Subcutaneous adipose tissue (tissue), 4 donors: ENCODE results near the gene RUNX3. TPM values are rescaled to one million over a fixed set of nuclear protein-coding genes. Genes with fewer than 3 reads are reported as not detected.

Experiments
- total RNA-seq, 4 donors: library from RNA; depleted of rRNA; stranded (reverse); fragments of >200 nt; gene quantifications; one replicate each; pipeline ENCODE4 v1.1.0, GENCODE V29; 2016
- TF ChIP-seq, protein P1 (sequence below): fragments of 450-650 bp; IDR thresholded peaks from one replicate; pipeline ENCODE4 v1.5.1; 2016; ENCODE audit warnings: low read depth, mild to moderate bottlenecking, control low read depth, antibody characterized with exemption, moderate library complexity

Gene RUNX3
- total RNA-seq, 4 donors from 2014 or later, result 0.19 to 5.4 (median 3.0) TPM

DNA sequence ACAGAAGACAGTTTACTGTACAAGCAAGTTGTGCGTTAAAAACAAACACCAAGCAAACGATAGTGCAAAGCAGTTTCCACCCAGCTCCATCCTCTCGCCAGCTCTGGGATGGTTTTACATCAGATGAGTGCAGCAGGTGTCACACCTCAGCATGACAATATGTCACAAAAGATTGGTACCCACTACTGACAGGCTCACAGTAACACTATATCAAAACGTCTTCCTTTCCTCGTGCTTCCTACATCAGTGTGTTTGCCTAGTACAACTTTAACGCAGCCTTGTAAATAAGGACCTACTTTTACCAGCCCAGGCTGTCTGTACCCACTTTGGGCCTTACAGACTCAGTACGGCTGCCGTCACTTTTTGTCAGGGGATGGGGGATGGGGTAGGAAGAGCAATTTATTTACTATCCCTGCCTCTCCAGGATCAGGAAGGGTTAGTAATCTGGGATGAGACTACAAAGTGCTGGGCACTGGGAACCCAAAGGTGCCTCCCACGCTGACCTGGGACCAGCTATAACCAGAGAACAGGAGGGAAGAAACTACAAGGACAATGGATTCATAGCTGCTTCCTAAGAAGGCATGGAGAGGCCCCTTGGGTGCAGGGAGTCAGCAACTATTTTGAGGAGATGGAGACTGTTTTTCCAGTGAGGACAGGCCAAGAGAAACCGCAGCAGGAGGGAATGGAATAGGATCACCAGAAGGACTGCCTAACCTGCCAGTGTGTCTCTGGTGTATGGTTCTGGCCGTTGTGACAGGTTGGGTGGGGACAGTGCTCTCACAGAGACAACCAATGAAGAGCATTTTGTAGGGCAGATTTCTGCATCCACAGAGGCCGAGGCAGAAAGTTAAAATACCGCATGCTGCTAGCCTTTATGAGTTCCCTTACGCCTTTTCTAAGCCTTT lies 30.2 kb downstream of the RUNX3 start:
- TF ChIP-seq, protein P1, sequence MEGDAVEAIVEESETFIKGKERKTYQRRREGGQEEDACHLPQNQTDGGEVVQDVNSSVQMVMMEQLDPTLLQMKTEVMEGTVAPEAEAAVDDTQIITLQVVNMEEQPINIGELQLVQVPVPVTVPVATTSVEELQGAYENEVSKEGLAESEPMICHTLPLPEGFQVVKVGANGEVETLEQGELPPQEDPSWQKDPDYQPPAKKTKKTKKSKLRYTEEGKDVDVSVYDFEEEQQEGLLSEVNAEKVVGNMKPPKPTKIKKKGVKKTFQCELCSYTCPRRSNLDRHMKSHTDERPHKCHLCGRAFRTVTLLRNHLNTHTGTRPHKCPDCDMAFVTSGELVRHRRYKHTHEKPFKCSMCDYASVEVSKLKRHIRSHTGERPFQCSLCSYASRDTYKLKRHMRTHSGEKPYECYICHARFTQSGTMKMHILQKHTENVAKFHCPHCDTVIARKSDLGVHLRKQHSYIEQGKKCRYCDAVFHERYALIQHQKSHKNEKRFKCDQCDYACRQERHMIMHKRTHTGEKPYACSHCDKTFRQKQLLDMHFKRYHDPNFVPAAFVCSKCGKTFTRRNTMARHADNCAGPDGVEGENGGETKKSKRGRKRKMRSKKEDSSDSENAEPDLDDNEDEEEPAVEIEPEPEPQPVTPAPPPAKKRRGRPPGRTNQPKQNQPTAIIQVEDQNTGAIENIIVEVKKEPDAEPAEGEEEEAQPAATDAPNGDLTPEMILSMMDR, result no peak

- TF ChIP-seq, protein P1, result no peak
These were observed 31.1 kb downstream of the RUNX3 start for GRCh38 chr1:24898909-24899439.

DNA sequence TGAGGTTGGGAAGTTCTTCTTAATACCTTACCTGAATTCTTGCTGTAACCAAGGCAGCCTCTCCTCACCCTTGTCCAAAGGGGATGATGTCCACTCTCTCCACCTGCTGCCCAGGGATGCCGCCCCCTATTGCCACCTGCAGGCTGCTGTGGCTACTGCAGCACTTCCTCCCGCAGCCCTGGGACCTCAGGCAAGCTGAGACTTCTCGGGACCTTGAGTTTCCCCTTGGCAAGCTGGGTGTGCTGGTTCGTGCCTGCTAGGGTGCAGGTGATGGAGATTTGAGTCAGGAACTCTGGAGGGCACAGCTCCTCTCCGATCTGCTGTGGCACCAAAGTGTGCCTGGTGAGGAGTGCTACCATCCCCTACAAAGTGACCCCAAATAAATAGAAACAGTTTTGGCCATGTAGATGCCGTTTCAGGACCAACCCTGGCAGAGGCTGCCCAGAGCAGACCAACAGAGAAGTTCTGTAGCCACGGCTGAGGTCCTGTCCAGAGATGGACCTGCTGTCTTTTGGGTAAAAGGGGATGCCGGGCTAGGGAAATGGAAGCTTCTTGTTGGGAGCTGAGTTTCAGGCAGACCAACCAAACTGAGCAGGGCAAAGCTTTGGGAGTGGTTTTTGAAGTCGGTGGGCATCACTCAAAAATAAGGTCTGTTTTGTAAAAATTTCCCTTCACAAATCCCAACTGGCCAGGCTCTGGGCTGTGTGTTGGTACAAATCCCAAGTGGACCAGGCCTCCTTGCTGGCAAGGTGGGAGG lies 31.7 kb downstream of the RUNX3 start:
- TF ChIP-seq, protein P1, result no peak

GRCh38 chr1:24897263-24898151 lies 32.6 kb downstream of the RUNX3 start:
- TF ChIP-seq, protein P1, result no peak

- TF ChIP-seq, protein P1, result no peak
These were observed 33.3 kb downstream of the RUNX3 start for GRCh38 chr1:24896596-24897262.

DNA sequence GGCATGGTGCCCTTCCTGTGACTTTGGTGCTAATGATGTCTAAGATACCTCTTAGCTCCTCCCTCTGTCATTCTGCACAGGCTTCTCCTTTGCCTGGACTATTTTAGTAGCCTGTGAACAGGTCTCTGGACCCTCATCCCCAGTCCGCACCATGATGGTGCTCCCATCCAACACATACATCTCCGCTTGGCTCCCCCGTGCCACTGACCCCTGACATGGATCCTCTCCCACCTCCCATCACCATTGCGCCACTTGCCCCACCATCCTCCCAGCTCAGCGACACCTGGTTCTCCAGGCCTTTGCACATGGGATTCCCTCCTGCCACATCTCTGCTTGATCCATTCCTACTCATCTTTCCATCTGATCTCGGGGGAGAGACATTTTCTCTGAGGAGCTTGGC lies 33.9 kb downstream of the RUNX3 start:
- TF ChIP-seq, protein P1, result no peak
